HG03095 (cell line): ENCODE measurements around the gene DISP1.

Experiments
- ATAC-seq: cut with Tn5 transposase; IDR thresholded peaks from one replicate; pipeline ENCODE4 v1.9.1; 2021; ENCODE audit warnings: moderate library complexity; ENCODE audit not compliant: unreplicated experiment

DISP1 gene

GRCh38 chr1:222861062-222861461 is 46.2 kb downstream of the DISP1 start:
- no peak for ATAC-seq
